Measurements from ENCODE around the gene BTNL3.

Gene BTNL3

GRCh38 chr5:181047921-181048320 is 59.3 kb downstream of the BTNL3 start:
- DNase-seq: no peak

GRCh38 chr5:181050016-181050415 is 61.4 kb downstream of the BTNL3 start:
- DNase-seq: no peak

GRCh38 chr5:181051841-181052671 is 63.4 kb downstream of the BTNL3 start:
- no peak for DNase-seq

- DNase-seq: no peak
Observed at GRCh38 chr5:181052672-181053487, 64.2 kb downstream of the BTNL3 start.

- DNase-seq: peak in 1 of 2 experiments; percentile 23
Observed at GRCh38 chr5:181053488-181054121, 65.0 kb downstream of the BTNL3 start.

GRCh38 chr5:181054138-181054537 is 65.5 kb downstream of the BTNL3 start:
- no peak for DNase-seq

- no peak for DNase-seq
Observed at GRCh38 chr5:181054871-181055459, 66.3 kb downstream of the BTNL3 start.
